ENCODE results near the gene IFT88.

Gene IFT88

DNA sequence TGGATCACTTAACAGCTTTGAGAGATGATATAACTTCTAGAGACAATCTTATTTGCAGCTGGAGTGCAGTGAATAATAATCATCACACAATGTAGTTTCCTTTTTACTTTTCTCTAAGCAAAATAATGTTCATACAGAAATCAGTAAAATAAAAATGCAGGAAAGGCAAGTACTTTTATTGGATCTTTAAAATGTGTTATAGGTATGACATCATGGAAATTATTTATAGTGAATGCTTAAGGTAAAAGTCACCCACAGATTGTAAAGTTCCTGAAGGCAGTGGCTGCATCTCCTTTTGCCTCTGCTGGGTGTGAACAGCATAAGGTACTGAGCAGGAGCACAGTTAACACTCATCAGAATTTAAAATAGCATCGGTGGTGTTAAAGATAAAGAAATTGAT is 119.2 kb downstream of the IFT88 start:
- no peak for TF ChIP-seq CTCF (conservative IDR thresholded peaks at IDR 0.05; ENCODE audit: control insufficient read depth, insufficient read depth, low read depth, low read length)
- DNase-seq (ENCODE audit: low read depth), result no peak
- H3K4me3 ChIP-seq (ENCODE audit: control insufficient read depth, low read depth, low read length), result no peak overlapping the region

GRCh38 chr13:20686863-20687579 is 120.1 kb downstream of the IFT88 start:
- no peak overlapping the region for H3K4me3 ChIP-seq (ENCODE audit: control insufficient read depth, low read depth, low read length)
- no peak for TF ChIP-seq CTCF (conservative IDR thresholded peaks at IDR 0.05; ENCODE audit: control insufficient read depth, insufficient read depth, low read depth, low read length)
- DNase-seq (ENCODE audit: low read depth), result no peak

GRCh38 chr13:20689291-20689690 is 122.3 kb downstream of the IFT88 start:
- no peak for TF ChIP-seq CTCF (conservative IDR thresholded peaks at IDR 0.05; ENCODE audit: control insufficient read depth, insufficient read depth, low read depth, low read length)
- no peak for DNase-seq (ENCODE audit: low read depth)
- H3K4me3 ChIP-seq (ENCODE audit: control insufficient read depth, low read depth, low read length), result no peak overlapping the region

- TF ChIP-seq CTCF (conservative IDR thresholded peaks at IDR 0.05; ENCODE audit: control insufficient read depth, insufficient read depth, low read depth, low read length), result no peak
- DNase-seq (ENCODE audit: low read depth), result no peak
- no peak overlapping the region for H3K4me3 ChIP-seq (ENCODE audit: control insufficient read depth, low read depth, low read length)
These were observed 124.7 kb downstream of the IFT88 start for GRCh38 chr13:20691616-20692015.

GRCh38 chr13:20696073-20696472 is 129.1 kb downstream of the IFT88 start:
- TF ChIP-seq CTCF (conservative IDR thresholded peaks at IDR 0.05; ENCODE audit: control insufficient read depth, insufficient read depth, low read depth, low read length), result no peak
- no peak overlapping the region for H3K4me3 ChIP-seq (ENCODE audit: control insufficient read depth, low read depth, low read length)
- DNase-seq (ENCODE audit: low read depth), result no peak

GRCh38 chr13:20699715-20700114 is 132.8 kb downstream of the IFT88 start:
- TF ChIP-seq CTCF (conservative IDR thresholded peaks at IDR 0.05; ENCODE audit: control insufficient read depth, insufficient read depth, low read depth, low read length), result no peak
- H3K4me3 ChIP-seq (ENCODE audit: control insufficient read depth, low read depth, low read length), result no peak overlapping the region
- DNase-seq (ENCODE audit: low read depth), result no peak

DNA sequence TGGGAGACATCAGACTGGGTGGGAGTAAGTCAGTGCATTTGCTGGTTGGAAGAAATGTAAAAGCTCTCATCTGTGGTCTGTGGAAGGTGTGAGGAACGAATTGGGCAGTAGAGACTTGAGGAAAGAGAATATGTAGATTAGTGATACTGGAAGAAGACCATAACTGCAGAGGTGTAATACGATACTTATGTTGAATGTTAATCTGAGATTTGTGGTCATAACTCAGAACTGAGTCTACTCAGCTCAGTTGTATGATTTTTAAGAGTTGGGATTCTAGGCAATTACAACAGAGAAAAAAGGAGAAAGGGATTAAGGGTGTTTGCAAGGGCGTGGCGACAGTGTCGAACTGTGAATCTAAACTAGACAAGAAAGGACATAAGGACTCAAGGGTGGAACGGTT is 133.3 kb downstream of the IFT88 start:
- no peak overlapping the region for H3K4me3 ChIP-seq (ENCODE audit: control insufficient read depth, low read depth, low read length)
- TF ChIP-seq CTCF (conservative IDR thresholded peaks at IDR 0.05; ENCODE audit: control insufficient read depth, insufficient read depth, low read depth, low read length), result no peak
- no peak for DNase-seq (ENCODE audit: low read depth)

All from fibroblast of mammary gland (primary cell).